HepG2 (cell line): ENCODE measurements around the gene SCARB2. TPM values are rescaled to one million over a fixed set of nuclear protein-coding genes. Genes with fewer than 3 reads are reported as not detected.
A peak's percentile ranks its signal among the peaks of the same experiment; 100 is the strongest.
"Not testable (repeated sequence)": the region's sequence is repeated elsewhere in the genome, so short reads cannot be mapped to it uniquely, and the experiment has no call there.

Experiments used
- ATAC-seq: fragments of 200-7000 bp; cut with Tn5 transposase; 3 replicates; pipeline ENCODE4 v1.9.1; 2020; ENCODE audit warnings: mild to moderate bottlenecking, moderate library complexity
- BruUV-seq: library from RNA; stranded (reverse); fragments of 400-500 nt; replicated peaks from 2 replicates; lab custom pipeline; 2021; lab: Mats Ljungman, UMichigan
- CTCF ChIA-PET: fragments of 300-600 bp; formaldehyde crosslinking; extraction: SDS; loops from one replicate; lab custom pipeline; 2021; ENCODE audit warnings: low total read pairs, inconsistent platforms, low intra/inter-chr PET ratio; lab: Yijun Ruan, JAX
- POLR2A ChIA-PET: fragments of 350-600 bp; sonication (Branson Sonifier 250); formaldehyde crosslinking; loops from one replicate; lab custom pipeline; 2020; ENCODE audit warnings: antibody characterized with exemption, inconsistent platforms; lab: Yijun Ruan, JAX
- DNase-seq: peaks from one replicate; pipeline ENCODE4 v3.0.0-alpha.2; 2015; ENCODE audit warnings: low spot score
- FAIRE-seq: peaks from 3 replicates; lab custom pipeline; 2011; peaks lifted over from hg19 to GRCh38; lab: Jason Lieb, UNC
- H2AFZ ChIP-seq: one replicate; pipeline ENCODE4 v1.6.1; 2011; ENCODE audit warnings: low read length, inconsistent platforms
- H3K27ac ChIP-seq: fragments of 300-600 bp; 3 replicates; pipeline ENCODE4 v1.8.0; 2011; ENCODE audit warnings: mixed run types, mild to moderate bottlenecking, mixed read lengths, low read length, inconsistent platforms; ENCODE audit not compliant: insufficient read depth; ENCODE audit errors: extremely low read length
- H3K27me3 ChIP-seq, 2 experiments: fragments of 200-600 bp in 1 of 2; 2 replicates in 1 of 2; 3 replicates in 1 of 2; pipeline versions ENCODE4 v1.6.0 to v1.8.0; 2011; ENCODE audit warnings: low read length in 2 of 2, mild to moderate bottlenecking in 2 of 2, moderate library complexity in 2 of 2, inconsistent platforms in 1 of 2; ENCODE audit not compliant: insufficient read depth in 2 of 2, control insufficient read depth in 1 of 2
- H3K36me3 ChIP-seq, 2 experiments: fragments of 200-600 bp in 1 of 2; replicated peaks in 1 of 2; 2 replicates in 1 of 2; 3 replicates in 1 of 2; pipeline versions ENCODE4 v1.5.1 to v1.8.0; 2011; ENCODE audit warnings: low read length in 2 of 2, inconsistent platforms in 1 of 2; ENCODE audit not compliant: insufficient read depth in 2 of 2, control insufficient read depth in 1 of 2
- H3K4me1 ChIP-seq: 2 replicates; pipeline ENCODE4 v1.5.1; 2012; ENCODE audit warnings: low read length, inconsistent platforms; ENCODE audit not compliant: insufficient read depth
- H3K4me2 ChIP-seq: 2 replicates; pipeline ENCODE4 v1.6.0; 2011; ENCODE audit warnings: low read depth, low read length, inconsistent platforms
- H3K4me3 ChIP-seq, 3 experiments: fragments of 200-600 bp in 1 of 3; sonication (generic), shearing (Covaris generic) in 1 of 3; replicated peaks in 1 of 3; 2 replicates each; pipeline ENCODE4 v1.5.1; 2011 to 2016; ENCODE audit warnings: low read length in 3 of 3, inconsistent platforms in 2 of 3, low read depth in 2 of 3, mild to moderate bottlenecking in 2 of 3, control low read depth in 1 of 3, mixed read lengths in 1 of 3; ENCODE audit not compliant: insufficient read depth in 1 of 3
- H3K79me2 ChIP-seq: one replicate; pipeline ENCODE4 v1.6.1; 2011; ENCODE audit warnings: low read length, inconsistent platforms; ENCODE audit not compliant: insufficient read depth
- H3K9ac ChIP-seq: 2 replicates; pipeline ENCODE4 v1.6.0; 2011; ENCODE audit warnings: mild to moderate bottlenecking, low read depth, low read length, inconsistent platforms; ENCODE audit not compliant: insufficient read depth
- H3K9me3 ChIP-seq: 2 replicates; pipeline ENCODE4 v1.5.1; 2012; ENCODE audit warnings: mild to moderate bottlenecking, low read length
- H4K20me1 ChIP-seq: 2 replicates; pipeline ENCODE4 v1.6.0; 2011; ENCODE audit warnings: inconsistent platforms, mild to moderate bottlenecking, low read length, moderate library complexity; ENCODE audit not compliant: insufficient read depth
- CCAR2 ChIP-seq: fragments of 200-400 bp; formaldehyde crosslinking; optimal IDR thresholded peaks from 2 replicates; pipeline ENCODE3; 2018; ENCODE audit warnings: low read depth, mild to moderate bottlenecking, low read length, moderate library complexity
- CREB3 ChIP-seq: sonication (generic); formaldehyde crosslinking; IDR thresholded peaks from 2 replicates; pipeline ENCODE4 v1.5.0; 2020; ENCODE audit warnings: missing genetic modification reagents
- CTCF ChIP-seq: sonication (generic); formaldehyde crosslinking; IDR thresholded peaks from 2 replicates; pipeline ENCODE4 v1.5.0; 2020; ENCODE audit warnings: mild to moderate bottlenecking, missing genetic modification reagents, moderate library complexity
- DNMT3B ChIP-seq: conservative IDR thresholded peaks from 2 replicates; pipeline ENCODE4 v1.6.1; 2016; ENCODE audit warnings: missing biosample characterization, control low read depth
- MIER2 ChIP-seq: IDR thresholded peaks from 2 replicates; pipeline ENCODE4 v1.6.1; 2016; ENCODE audit warnings: missing biosample characterization, missing genetic modification reagents
- MLX ChIP-seq: IDR thresholded peaks from 2 replicates; pipeline ENCODE4 v1.6.1; 2016
- REXO4 ChIP-seq: sonication (generic); formaldehyde crosslinking; IDR thresholded peaks from 2 replicates; pipeline ENCODE4 v1.8.0; 2022; ENCODE audit warnings: missing genetic modification reagents, mild to moderate bottlenecking, borderline replicate concordance
- TP53 ChIP-seq: sonication (generic); formaldehyde crosslinking; conservative IDR thresholded peaks from 2 replicates; pipeline ENCODE4 v1.4.0; 2020; ENCODE audit warnings: missing genetic modification reagents
- ZBTB2 ChIP-seq: sonication (generic); formaldehyde crosslinking; IDR thresholded peaks from 2 replicates; pipeline ENCODE4 v1.8.0; 2022; ENCODE audit warnings: low read depth, missing genetic modification reagents
- ZMYM3 ChIP-seq: sonication (generic); formaldehyde crosslinking; IDR thresholded peaks from 2 replicates; pipeline ENCODE4 v1.5.1; 2020; ENCODE audit warnings: mild to moderate bottlenecking, missing genetic modification reagents
- ZMYM4 ChIP-seq: sonication (generic); formaldehyde crosslinking; IDR thresholded peaks from 2 replicates; pipeline ENCODE4 v1.8.1; 2023; ENCODE audit warnings: mild to moderate bottlenecking, missing genetic modification reagents
- ZNF30 ChIP-seq: sonication (generic); formaldehyde crosslinking; IDR thresholded peaks from 2 replicates; pipeline ENCODE4 v1.5.0; 2020; ENCODE audit warnings: mild to moderate bottlenecking, missing genetic modification reagents
- ZNF326 ChIP-seq: sonication (generic); formaldehyde crosslinking; IDR thresholded peaks from 2 replicates; pipeline ENCODE4 v1.4.0; 2020; ENCODE audit warnings: missing genetic modification reagents, borderline replicate concordance
- WGBS: methylation state at CpG from one replicate; pipeline ENCODE4 v1.1.6; 2017; ENCODE audit warnings: low lambda C conversion rate; 5-methylcytosine and 5-hydroxymethylcytosine counted together
- in situ Hi-C: cut with HindIII; loops from 2 replicates; pipeline ENCODE4 v1.10.0; 2017; ENCODE audit warnings: low pct_unique_long_range_greater_than_20kb; ENCODE audit not compliant: extremely low pct_ligation_motif_present
- intact Hi-C: fragments of 100-400 bp; cut with micrococcal nuclease; formaldehyde crosslinking; loops from one replicate; pipeline ENCODE4 v1.10.0; 2022; ENCODE audit not compliant: unreplicated experiment
- polyA plus RNA-seq, 8 experiments: library from polyadenylated mRNA; depleted of rRNA in 3 of 8; stranded (reverse) in 7 of 8; unstranded in 1 of 8; fragments of >200 nt; fragmentation: Illumina TruSeq in 4 of 8; extraction: Trizol in 4 of 8; gene quantifications; 2 replicates each; pipeline versions ENCODE4 v1.2.1 to v1.2.3, GENCODE V29; 2011 to 2016; ENCODE audit warnings: low read depth in 4 of 8, missing spikeins in 1 of 8, mixed read lengths in 1 of 8; ENCODE audit not compliant: insufficient read depth in 1 of 8
- total RNA-seq, 5 experiments: library from RNA; depleted of rRNA; stranded (reverse); fragments of >200 nt; fragmentation: Illumina TruSeq; extraction: Trizol; gene quantifications; 2 replicates each; pipeline ENCODE4 v1.2.3, GENCODE V29; 2016; ENCODE audit warnings: low read depth in 1 of 5

SCARB2 gene
- total and polyA plus RNA-seq, 2 of the 13 experiments (the other 11 are each of a cell fraction or from before 2014, with no cell fraction given), result 40.6 to 43.4 TPM

GRCh38 chr4:76246025-76246424 lies 32.4 kb upstream of the SCARB2 start (continued):
- TF ChIP-seq CTCF, result 0 out of 2 replicates have a peak, but pooled peaks have one; percentile 31

- FAIRE-seq, result not testable (repeated sequence)
Observed at GRCh38 chr4:76243877-76244276, 30.3 kb upstream of the SCARB2 start.

GRCh38 chr4:76240236-76240635 lies 26.6 kb upstream of the SCARB2 start:
- Histone ChIP-seq H4K20me1 (no peaks in the 10 kb centered on the region), H2AFZ (no peak overlapping the region), H3K27ac (no peak overlapping the region), H3K9ac (no peak overlapping the region), H3K9me3 (no peaks in the 10 kb centered on the region), H3K4me3 (no peak overlapping the region), H3K4me1 (peaks cover 12% of the 10 kb centered on the region), H3K36me3 (no peaks in the 10 kb centered on the region), H3K79me2 (no peaks in the 10 kb centered on the region), H3K27me3 (no peaks in the 10 kb centered on the region), H3K4me2 (no peak overlapping the region)
- FAIRE-seq (no peak), DNase-seq (no peak), ATAC-seq (no peak)
- ChIA-PET CTCF (no interaction called here), POLR2A (no interaction called here)
- BruUV-seq, result no TSS peak
- intact Hi-C loops, result no loop called here
- 61% methylated on average over 2 of the region's 2 CpGs for WGBS
- in situ Hi-C loops, result no loop called here
- TF ChIP-seq ZNF30 (no peak), DNMT3B (no peak), ZNF326 (no peak), ZMYM4 (no peak), TP53 (CRISPR knock-in tag) (no peak), ZBTB2 (CRISPR knock-in tag) (no peak), MIER2 (CRISPR knock-in tag) (no peak), CCAR2 (no peak), MLX (CRISPR knock-in tag) (no peak), CREB3 (CRISPR knock-in tag) (no peak), ZMYM3 (CRISPR knock-in tag) (no peak), REXO4 (CRISPR knock-in tag) (no peak)

More at GRCh38 chr4:76243877-76244276, 30.3 kb upstream of the SCARB2 start:
- H3K9ac ChIP-seq, intact Hi-C loops, BruUV-seq, H3K4me2 ChIP-seq, DNase-seq, H3K27ac ChIP-seq, ATAC-seq, H2AFZ ChIP-seq, H3K9me3 ChIP-seq, POLR2A ChIA-PET, H3K27me3 ChIP-seq, H4K20me1 ChIP-seq, H3K79me2 ChIP-seq, in situ Hi-C loops, H3K4me1 ChIP-seq, CTCF ChIA-PET, H3K36me3 ChIP-seq, H3K4me3 ChIP-seq: not testable (repeated sequence)
- 74% methylated on average over 2 of the region's 2 CpGs for WGBS
